HG03354 (cell line): Measurements from ENCODE around the gene ALCAM.
A peak's percentile ranks its signal among the peaks of the same experiment; 100 is the strongest.

Experiments used
- ATAC-seq: cut with Tn5 transposase; IDR thresholded peaks from one replicate; pipeline ENCODE4 v1.9.1; 2021; ENCODE audit warnings: mild to moderate bottlenecking; ENCODE audit not compliant: unreplicated experiment, poor library complexity, severe bottlenecking

ALCAM gene

GRCh38 chr3:105423397-105423796 lies 56.7 kb downstream of the ALCAM start:
- no peak for ATAC-seq

GRCh38 chr3:105424412-105425152 lies 57.9 kb downstream of the ALCAM start:
- no peak for ATAC-seq

- no peak for ATAC-seq
Measured at GRCh38 chr3:105425153-105425502, 58.4 kb downstream of the ALCAM start.

- no peak for ATAC-seq
Measured at GRCh38 chr3:105427332-105427731, 60.6 kb downstream of the ALCAM start.

- no peak for ATAC-seq
Measured at GRCh38 chr3:105429034-105429762, 62.5 kb downstream of the ALCAM start.

GRCh38 chr3:105430455-105430854 lies 63.7 kb downstream of the ALCAM start:
- no peak for ATAC-seq

GRCh38 chr3:105431200-105431599 lies 64.5 kb downstream of the ALCAM start:
- ATAC-seq: peak; percentile 69

- no peak for ATAC-seq
Measured at GRCh38 chr3:105435277-105435676, 68.6 kb downstream of the ALCAM start.

GRCh38 chr3:105436687-105437086 lies 70.0 kb downstream of the ALCAM start:
- ATAC-seq: no peak

- no peak for ATAC-seq
Measured at GRCh38 chr3:105440113-105440512, 73.4 kb downstream of the ALCAM start.

- ATAC-seq: no peak
Measured at GRCh38 chr3:105444725-105445124, 78.0 kb downstream of the ALCAM start.

- no peak for ATAC-seq
Measured at GRCh38 chr3:105448338-105448982, 81.8 kb downstream of the ALCAM start.

- no peak for ATAC-seq
Measured at GRCh38 chr3:105449414-105449813, 82.7 kb downstream of the ALCAM start.

GRCh38 chr3:105456017-105456416 lies 89.3 kb downstream of the ALCAM start:
- no peak for ATAC-seq

- no peak for ATAC-seq
Measured at GRCh38 chr3:105458518-105459215, 92.0 kb downstream of the ALCAM start.

- ATAC-seq: no peak
Measured at GRCh38 chr3:105459566-105460290, 93.0 kb downstream of the ALCAM start.

GRCh38 chr3:105463620-105464019 lies 96.9 kb downstream of the ALCAM start:
- ATAC-seq: no peak

GRCh38 chr3:105465251-105465853 lies 98.6 kb downstream of the ALCAM start:
- no peak for ATAC-seq

GRCh38 chr3:105466072-105466471 lies 99.4 kb downstream of the ALCAM start:
- no peak for ATAC-seq
